Fibroblast of the aortic adventitia (primary cell): ENCODE measurements around the gene TEC. TPM values are rescaled to one million over a fixed set of nuclear protein-coding genes. Genes with fewer than 3 reads are reported as not detected.
A peak's percentile ranks its signal among the peaks of the same experiment; 100 is the strongest.
"Not testable (repeated sequence)": the region's sequence is repeated elsewhere in the genome, so short reads cannot be mapped to it uniquely, and the experiment has no call there.

ENCODE experiments used
- DNase-seq: peaks from one replicate; pipeline ENCODE4 v3.0.0-alpha.2; 2010; ENCODE audit warnings: low read depth
- H3K4me3 ChIP-seq: 2 replicates; pipeline ENCODE4 v1.5.1; 2011; ENCODE audit warnings: low read depth, mild to moderate bottlenecking, control low read depth, low read length, moderate library complexity
- CTCF ChIP-seq: IDR thresholded peaks from 2 replicates; pipeline ENCODE4 v1.5.1; 2011; ENCODE audit warnings: mild to moderate bottlenecking, low read length, control low read depth, inconsistent platforms; ENCODE audit not compliant: insufficient read depth
- total RNA-seq: library from RNA; depleted of rRNA; stranded (reverse); fragments of >200 nt; gene quantifications from 2 replicates; pipeline ENCODE4 v1.2.3, GENCODE V29; 2012; ENCODE audit warnings: low replicate concordance

The TEC gene
- total RNA-seq, 1 donor: 0.72 TPM

DNA sequence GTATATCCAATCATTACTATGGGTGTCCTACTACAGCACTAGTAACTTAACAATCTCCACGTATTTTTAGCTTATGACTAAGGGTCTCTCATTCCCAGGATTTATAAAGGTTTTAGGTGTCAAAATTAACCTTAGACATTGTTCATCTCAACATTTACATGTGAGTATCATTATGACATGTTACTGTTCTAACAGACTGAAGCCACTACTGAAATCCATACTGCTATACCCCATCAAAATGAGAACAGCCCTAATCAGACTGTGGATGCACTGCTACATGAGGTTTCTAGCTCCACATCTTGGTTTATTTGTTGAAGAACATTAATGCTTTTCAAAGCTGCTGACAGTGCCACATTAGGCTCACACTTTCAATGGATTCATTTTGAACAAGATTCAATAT lies 100.0 kb downstream of the TEC start:
- TF ChIP-seq CTCF: no peak
- no peak for DNase-seq
- H3K4me3 ChIP-seq: no peak overlapping the region

DNA sequence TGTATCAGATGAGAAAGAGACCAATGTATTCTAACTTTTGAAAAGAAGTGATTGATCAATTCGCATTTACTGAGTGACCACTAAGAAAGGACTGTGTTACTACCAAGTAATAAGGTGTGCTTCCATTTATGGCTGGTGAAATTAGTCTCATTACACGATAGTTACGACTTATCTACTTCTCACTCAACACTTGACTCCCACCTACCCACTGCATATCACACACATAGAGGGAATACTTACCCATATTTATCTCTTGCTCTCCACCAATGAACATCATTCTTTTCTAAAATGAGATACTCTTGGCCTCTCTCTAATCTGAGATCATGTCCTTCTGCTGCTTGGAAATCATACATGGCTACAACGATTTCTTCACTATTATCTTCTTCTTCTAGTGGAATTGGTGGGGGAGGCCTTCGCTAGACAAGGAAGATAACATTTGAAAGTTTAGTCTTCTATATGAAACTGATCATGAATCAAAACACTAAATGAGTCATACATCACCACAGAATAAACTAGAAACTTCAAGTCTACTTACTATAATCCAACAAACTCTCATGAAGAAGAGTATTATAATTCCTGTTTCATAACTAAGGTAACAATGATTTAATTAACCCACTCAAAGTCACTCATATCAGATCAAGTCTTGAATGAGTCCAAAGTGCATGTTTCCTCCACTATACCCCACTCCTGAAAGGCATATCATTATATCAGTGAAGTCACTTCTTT lies 101.9 kb downstream of the TEC start:
- no peak for TF ChIP-seq CTCF
- no peak for DNase-seq
- no peak overlapping the region for H3K4me3 ChIP-seq

DNA sequence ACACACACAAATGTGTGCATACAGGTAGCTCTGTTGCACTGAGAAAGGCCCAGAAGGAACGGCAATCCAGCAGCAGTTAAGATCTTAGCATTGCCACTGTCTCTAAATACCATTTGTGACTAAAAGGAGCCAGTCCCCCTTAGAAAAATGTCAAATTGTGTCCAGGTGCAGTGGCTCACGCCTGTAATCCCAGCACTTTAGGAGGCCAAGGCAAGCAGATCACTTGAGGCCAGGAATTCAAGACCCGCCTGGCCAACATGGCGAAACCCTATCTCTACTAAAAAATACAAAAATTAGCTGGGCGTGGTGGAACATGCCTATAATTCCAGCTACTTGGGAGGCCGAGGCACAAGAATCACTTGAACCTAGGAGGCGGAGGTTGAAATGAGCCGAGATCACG lies 105.1 kb downstream of the TEC start:
- not testable (repeated sequence) for DNase-seq, H3K4me3 ChIP-seq

DNA sequence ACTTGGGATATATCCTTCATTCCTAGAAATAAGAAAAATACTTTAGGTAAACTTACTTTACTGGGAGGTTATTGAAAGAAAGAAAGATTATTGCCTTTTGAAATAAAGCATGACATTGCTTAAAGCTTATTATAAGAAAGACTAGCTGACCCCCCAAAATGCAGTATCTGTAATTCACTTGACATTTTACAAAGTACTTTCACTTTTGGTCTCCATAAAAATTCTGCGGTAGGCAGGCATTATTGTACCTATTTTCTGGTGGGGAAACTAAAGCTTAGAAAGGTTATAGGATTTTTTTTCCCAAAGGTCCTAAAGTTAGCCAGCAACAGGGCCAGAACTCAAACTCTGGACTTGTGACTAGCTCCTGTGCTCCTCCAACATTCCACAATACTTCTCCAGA lies 105.9 kb downstream of the TEC start:
- no peak for TF ChIP-seq CTCF
- DNase-seq: no peak
- no peak overlapping the region for H3K4me3 ChIP-seq

- no peak overlapping the region for H3K4me3 ChIP-seq
- TF ChIP-seq CTCF: no peak
- DNase-seq: peak; percentile 43
Measured at GRCh38 chr4:48162162-48162561, 107.5 kb downstream of the TEC start.

GRCh38 chr4:48157271-48157670 lies 112.4 kb downstream of the TEC start:
- DNase-seq: no peak
- no peak for TF ChIP-seq CTCF
- no peak overlapping the region for H3K4me3 ChIP-seq

- no peak overlapping the region for H3K4me3 ChIP-seq
- no peak for TF ChIP-seq CTCF
- no peak for DNase-seq
Measured at GRCh38 chr4:48156423-48156822, 113.2 kb downstream of the TEC start.
